ENCODE measurements around the gene TNNT2.

TNNT2 gene

GRCh38 chr1:201377611-201378092 is at the start of gene TNNT2:
TNNT2 (minus strand) TSS chr1:201377680; CDS start chr1:201373254, 4,426 bp downstream.
- no peak for DNase-seq (ENCODE audit: low read depth, low spot score)

- no peak for DNase-seq (ENCODE audit: low read depth, low spot score)
These were observed 49.2 kb upstream of the TNNT2 start for GRCh38 chr1:201426479-201427310.

GRCh38 chr1:201424146-201424545 is 46.7 kb upstream of the TNNT2 start:
- no peak for DNase-seq (ENCODE audit: low read depth, low spot score)

GRCh38 chr1:201423655-201424054 is 46.2 kb upstream of the TNNT2 start:
- DNase-seq (ENCODE audit: low read depth, low spot score): no peak

- no peak for DNase-seq (ENCODE audit: low read depth, low spot score)
These were observed 45.1 kb upstream of the TNNT2 start for GRCh38 chr1:201422436-201423030.

GRCh38 chr1:201422026-201422425 is 44.5 kb upstream of the TNNT2 start:
- DNase-seq (ENCODE audit: low read depth, low spot score): no peak

- no peak for DNase-seq (ENCODE audit: low read depth, low spot score)
These were observed 43.6 kb upstream of the TNNT2 start for GRCh38 chr1:201421041-201421440.

- no peak for DNase-seq (ENCODE audit: low read depth, low spot score)
These were observed 43.1 kb upstream of the TNNT2 start for GRCh38 chr1:201420608-201421002.

GRCh38 chr1:201419746-201420607 is 42.5 kb upstream of the TNNT2 start:
- no peak for DNase-seq (ENCODE audit: low read depth, low spot score)

GRCh38 chr1:201419256-201419655 is 41.8 kb upstream of the TNNT2 start:
- no peak for DNase-seq (ENCODE audit: low read depth, low spot score)

GRCh38 chr1:201418461-201418860 is 41.0 kb upstream of the TNNT2 start:
- no peak for DNase-seq (ENCODE audit: low read depth, low spot score)

GRCh38 chr1:201414051-201414738 is 36.7 kb upstream of the TNNT2 start:
- DNase-seq (ENCODE audit: low read depth, low spot score): no peak

- no peak for DNase-seq (ENCODE audit: low read depth, low spot score)
These were observed 33.8 kb upstream of the TNNT2 start for GRCh38 chr1:201411292-201411691.

GRCh38 chr1:201409440-201409839 is 32.0 kb upstream of the TNNT2 start:
- DNase-seq (ENCODE audit: low read depth, low spot score): no peak

GRCh38 chr1:201408834-201409200 is 31.3 kb upstream of the TNNT2 start:
- DNase-seq (ENCODE audit: low read depth, low spot score): no peak

GRCh38 chr1:201408176-201408833 is 30.8 kb upstream of the TNNT2 start:
- DNase-seq (ENCODE audit: low read depth, low spot score): no peak

GRCh38 chr1:201406831-201407406 is 29.4 kb upstream of the TNNT2 start:
- DNase-seq (ENCODE audit: low read depth, low spot score): no peak

- DNase-seq (ENCODE audit: low read depth, low spot score): no peak
These were observed 28.0 kb upstream of the TNNT2 start for GRCh38 chr1:201405484-201405831.

GRCh38 chr1:201404722-201405483 is 27.4 kb upstream of the TNNT2 start:
- DNase-seq (ENCODE audit: low read depth, low spot score): no peak

- no peak for DNase-seq (ENCODE audit: low read depth, low spot score)
These were observed 26.6 kb upstream of the TNNT2 start for GRCh38 chr1:201404055-201404454.
